GOT3 (cell line): ENCODE results near the gene MYH7B.

ENCODE experiments used
- DNase-seq: peaks from one replicate; lab custom pipeline; 2025; ENCODE audit warnings: mixed read lengths; lab: John Stamatoyannopoulos, UW

The MYH7B gene

GRCh38 chr20:34977365-34978091, 21.9 kb downstream of the MYH7B start:
- DNase-seq = no peak

GRCh38 chr20:34978092-34978744, 22.6 kb downstream of the MYH7B start:
- no peak for DNase-seq

GRCh38 chr20:34979366-34980153, 23.9 kb downstream of the MYH7B start:
- DNase-seq = no peak

GRCh38 chr20:34980543-34981233, 25.0 kb downstream of the MYH7B start:
- no peak for DNase-seq

GRCh38 chr20:34982270-34983088, 26.8 kb downstream of the MYH7B start:
- no peak for DNase-seq

GRCh38 chr20:34983089-34983820, 27.6 kb downstream of the MYH7B start:
- DNase-seq = no peak

- DNase-seq = no peak
Measured at GRCh38 chr20:34983995-34984735, 28.5 kb downstream of the MYH7B start.

- DNase-seq = peak; percentile 28
Measured at GRCh38 chr20:34984756-34985261, 29.1 kb downstream of the MYH7B start.

GRCh38 chr20:34985461-34986310, 30.0 kb downstream of the MYH7B start:
- DNase-seq = no peak

- DNase-seq = no peak
Measured at GRCh38 chr20:34986311-34987287, 30.9 kb downstream of the MYH7B start.

- no peak for DNase-seq
Measured at GRCh38 chr20:34987288-34988190, 31.9 kb downstream of the MYH7B start.

- no peak for DNase-seq
Measured at GRCh38 chr20:34988191-34988540, 32.5 kb downstream of the MYH7B start.

GRCh38 chr20:34989118-34989517, 33.5 kb downstream of the MYH7B start:
- DNase-seq = no peak

GRCh38 chr20:34989670-34990069, 34.0 kb downstream of the MYH7B start:
- no peak for DNase-seq

- no peak for DNase-seq
Measured at GRCh38 chr20:34990231-34990630, 34.6 kb downstream of the MYH7B start.

GRCh38 chr20:34990661-34991214, 35.1 kb downstream of the MYH7B start:
- no peak for DNase-seq
